ENCODE data around the gene RUFY1. TPM values are rescaled to one million over a fixed set of nuclear protein-coding genes. Genes with fewer than 3 reads are reported as not detected.

Gene RUFY1
- total and polyA plus RNA-seq, 10 of the 15 experiments (the other 5 are each of a cell fraction or from before 2014, with no cell fraction given), result 5.7 to 36.3 (median 24.5) TPM

DNA sequence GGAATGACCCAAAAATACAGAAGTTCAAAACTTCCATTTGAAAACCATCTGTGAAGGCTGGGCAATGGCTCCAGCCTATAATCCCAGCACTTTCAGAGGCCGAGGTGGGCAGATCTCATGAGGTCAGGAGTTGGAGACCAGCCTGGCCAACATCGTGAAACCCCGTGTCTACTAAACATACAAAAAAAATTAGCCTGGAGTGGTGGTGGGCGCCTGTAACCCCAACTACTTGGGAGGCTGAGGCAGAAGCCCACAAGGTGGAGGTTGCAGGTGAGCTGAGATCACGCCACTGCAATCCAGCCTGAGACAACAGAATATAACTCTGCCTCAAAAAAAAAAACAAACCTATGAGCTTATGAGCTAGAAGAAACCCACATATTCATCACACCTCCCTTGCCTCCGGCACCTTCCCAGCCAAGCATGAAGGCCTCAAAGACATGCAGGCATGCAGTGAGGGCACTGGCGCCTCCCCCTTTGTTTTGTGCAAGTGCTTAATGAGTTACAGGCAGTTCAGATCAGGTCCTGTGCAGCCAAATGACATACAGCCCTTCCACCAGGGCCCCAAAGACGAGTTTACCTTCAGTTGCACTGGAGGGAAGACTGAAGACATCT lies 63.2 kb downstream of the RUFY1 start (continued):
- TF ChIP-seq NRF1 (conservative IDR thresholded peaks at IDR 0.05; ENCODE audit: low read depth, low read length) (no peak), SRF (IDR thresholded peaks at IDR 0.05; ENCODE audit: low read depth in 2 of 2, low read length in 2 of 2) (no peak), POLR2AphosphoS5 (IDR thresholded peaks at IDR 0.05; ENCODE audit: low read length) (peak; percentile 87), NFXL1 (IDR thresholded peaks at IDR 0.05; ENCODE audit: borderline replicate concordance) (no peak), SMAD5 (IDR thresholded peaks at IDR 0.05; ENCODE audit: low read depth) (peak; percentile 37; the same call in 1 of the 2 replicates), CUX1 (IDR thresholded peaks at IDR 0.05; ENCODE audit: insufficient replicate concordance, low read depth, low read length) (no peak), TCF12 (IDR thresholded peaks at IDR 0.05; ENCODE audit: low read depth, low read length) (no peak), CHD1 (IDR thresholded peaks at IDR 0.05; ENCODE audit: low read depth, low read length) (no peak), PAX5 (IDR thresholded peaks at IDR 0.05; ENCODE audit: borderline replicate concordance, low read depth, low read length) (no peak), MEF2B (IDR thresholded peaks at IDR 0.05; ENCODE audit: partially characterized antibody, poor library complexity, severe bottlenecking) (no peak), STAT3 (IDR thresholded peaks at IDR 0.05; ENCODE audit: low read depth, low read length) (no peak)
- TF ChIP-seq, protein P1, sequence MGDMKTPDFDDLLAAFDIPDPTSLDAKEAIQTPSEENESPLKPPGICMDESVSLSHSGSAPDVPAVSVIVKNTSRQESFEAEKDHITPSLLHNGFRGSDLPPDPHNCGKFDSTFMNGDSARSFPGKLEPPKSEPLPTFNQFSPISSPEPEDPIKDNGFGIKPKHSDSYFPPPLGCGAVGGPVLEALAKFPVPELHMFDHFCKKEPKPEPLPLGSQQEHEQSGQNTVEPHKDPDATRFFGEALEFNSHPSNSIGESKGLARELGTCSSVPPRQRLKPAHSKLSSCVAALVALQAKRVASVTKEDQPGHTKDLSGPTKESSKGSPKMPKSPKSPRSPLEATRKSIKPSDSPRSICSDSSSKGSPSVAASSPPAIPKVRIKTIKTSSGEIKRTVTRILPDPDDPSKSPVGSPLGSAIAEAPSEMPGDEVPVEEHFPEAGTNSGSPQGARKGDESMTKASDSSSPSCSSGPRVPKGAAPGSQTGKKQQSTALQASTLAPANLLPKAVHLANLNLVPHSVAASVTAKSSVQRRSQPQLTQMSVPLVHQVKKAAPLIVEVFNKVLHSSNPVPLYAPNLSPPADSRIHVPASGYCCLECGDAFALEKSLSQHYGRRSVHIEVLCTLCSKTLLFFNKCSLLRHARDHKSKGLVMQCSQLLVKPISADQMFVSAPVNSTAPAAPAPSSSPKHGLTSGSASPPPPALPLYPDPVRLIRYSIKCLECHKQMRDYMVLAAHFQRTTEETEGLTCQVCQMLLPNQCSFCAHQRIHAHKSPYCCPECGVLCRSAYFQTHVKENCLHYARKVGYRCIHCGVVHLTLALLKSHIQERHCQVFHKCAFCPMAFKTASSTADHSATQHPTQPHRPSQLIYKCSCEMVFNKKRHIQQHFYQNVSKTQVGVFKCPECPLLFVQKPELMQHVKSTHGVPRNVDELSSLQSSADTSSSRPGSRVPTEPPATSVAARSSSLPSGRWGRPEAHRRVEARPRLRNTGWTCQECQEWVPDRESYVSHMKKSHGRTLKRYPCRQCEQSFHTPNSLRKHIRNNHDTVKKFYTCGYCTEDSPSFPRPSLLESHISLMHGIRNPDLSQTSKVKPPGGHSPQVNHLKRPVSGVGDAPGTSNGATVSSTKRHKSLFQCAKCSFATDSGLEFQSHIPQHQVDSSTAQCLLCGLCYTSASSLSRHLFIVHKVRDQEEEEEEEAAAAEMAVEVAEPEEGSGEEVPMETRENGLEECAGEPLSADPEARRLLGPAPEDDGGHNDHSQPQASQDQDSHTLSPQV (IDR thresholded peaks at IDR 0.05), result no peak

All from GM12878 (cell line).